ENCODE results near the gene BRINP2.

BRINP2 gene

GRCh38 chr1:177216587-177217202 is 45.9 kb downstream of the BRINP2 start:
- H3K4me3 ChIP-seq = no peak overlapping the region
- no peak overlapping the region for H3K27ac ChIP-seq

GRCh38 chr1:177219554-177220458 is 49.0 kb downstream of the BRINP2 start:
- Histone ChIP-seq H3K4me3 (no peak overlapping the region), H3K27ac (no peak overlapping the region)

GRCh38 chr1:177223359-177223758 is 52.6 kb downstream of the BRINP2 start:
- H3K4me3 ChIP-seq = no peak overlapping the region

GRCh38 chr1:177227978-177228692 is 57.4 kb downstream of the BRINP2 start:
- H3K4me3 ChIP-seq = no peak overlapping the region
- no peak overlapping the region for H3K27ac ChIP-seq

More at GRCh38 chr1:177223359-177223758, 52.6 kb downstream of the BRINP2 start:
- H3K27ac ChIP-seq = no peak overlapping the region

GRCh38 chr1:177228693-177229065 is 57.9 kb downstream of the BRINP2 start:
- Histone ChIP-seq H3K4me3 (no peak overlapping the region), H3K27ac (no peak overlapping the region)

- Histone ChIP-seq H3K4me3 (no peak overlapping the region), H3K27ac (no peak overlapping the region)
Observed at GRCh38 chr1:177229781-177230180, 59.0 kb downstream of the BRINP2 start.

- Histone ChIP-seq H3K27ac (no peak overlapping the region), H3K4me3 (no peak overlapping the region)
Observed at GRCh38 chr1:177230228-177231016, 59.7 kb downstream of the BRINP2 start.

GRCh38 chr1:177235350-177235749 is 64.6 kb downstream of the BRINP2 start:
- H3K27ac ChIP-seq = no peak overlapping the region

GRCh38 chr1:177236962-177237361 is 66.2 kb downstream of the BRINP2 start:
- no peak overlapping the region for H3K27ac ChIP-seq
- H3K4me3 ChIP-seq = no peak overlapping the region

More at GRCh38 chr1:177235350-177235749, 64.6 kb downstream of the BRINP2 start:
- H3K4me3 ChIP-seq = no peak overlapping the region

- no peak overlapping the region for H3K4me3 ChIP-seq
- H3K27ac ChIP-seq = no peak overlapping the region
Observed at GRCh38 chr1:177238967-177239366, 68.2 kb downstream of the BRINP2 start.

GRCh38 chr1:177239792-177240191 is 69.0 kb downstream of the BRINP2 start:
- H3K27ac ChIP-seq = no peak overlapping the region
- H3K4me3 ChIP-seq = no peak overlapping the region

GRCh38 chr1:177243773-177244172 is 73.0 kb downstream of the BRINP2 start:
- Histone ChIP-seq H3K27ac (no peak overlapping the region), H3K4me3 (no peak overlapping the region)

- H3K27ac ChIP-seq = no peak overlapping the region
- no peak overlapping the region for H3K4me3 ChIP-seq
Observed at GRCh38 chr1:177246710-177247580, 76.2 kb downstream of the BRINP2 start.

GRCh38 chr1:177247623-177248176 is 76.9 kb downstream of the BRINP2 start:
- no peak overlapping the region for H3K4me3 ChIP-seq
- no peak overlapping the region for H3K27ac ChIP-seq

- Histone ChIP-seq H3K27ac (no peak overlapping the region), H3K4me3 (no peak overlapping the region)
Observed at GRCh38 chr1:177248258-177248657, 77.5 kb downstream of the BRINP2 start.

GRCh38 chr1:177249231-177249630 is 78.5 kb downstream of the BRINP2 start:
- Histone ChIP-seq H3K4me3 (no peak overlapping the region), H3K27ac (no peak overlapping the region)

GRCh38 chr1:177252877-177253276 is 82.1 kb downstream of the BRINP2 start:
- no peak overlapping the region for H3K27ac ChIP-seq
- no peak overlapping the region for H3K4me3 ChIP-seq

GRCh38 chr1:177255411-177255810 is 84.7 kb downstream of the BRINP2 start:
- H3K27ac ChIP-seq = no peak overlapping the region
- H3K4me3 ChIP-seq = no peak overlapping the region

All from skin epidermis (tissue), 12 donors.